OCI-M2 (cell line): ENCODE data around the gene HBM.
"Not testable (repeated sequence)": the region's sequence is repeated elsewhere in the genome, so short reads cannot be mapped to it uniquely, and the experiment has no call there.

Experiments
- DNase-seq: peaks from one replicate; lab custom pipeline; 2025; ENCODE audit not compliant: unreplicated experiment; lab: John Stamatoyannopoulos, UW

Gene HBM

DNA sequence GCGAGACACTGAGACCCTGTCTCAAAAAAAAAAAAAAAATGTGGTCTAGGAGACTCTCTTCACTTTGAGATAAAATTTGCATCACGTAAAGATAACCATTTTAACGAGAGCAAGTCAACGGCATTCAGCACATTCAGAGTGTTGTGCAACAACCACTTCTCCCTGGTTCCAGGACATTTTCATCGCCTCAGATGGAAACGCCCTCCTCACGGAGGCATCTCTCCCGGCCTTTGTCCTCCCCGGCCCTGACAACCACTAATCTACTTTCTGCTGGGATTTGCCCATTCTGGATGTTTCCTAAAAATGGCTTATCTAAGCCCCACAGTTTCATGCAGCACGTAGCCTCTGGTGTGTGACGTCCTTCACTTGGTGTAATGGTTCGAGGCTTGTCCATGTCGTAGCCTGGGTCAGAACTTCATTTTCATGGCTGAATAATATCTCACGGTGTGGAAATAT is 21.0 kb upstream of the HBM start:
- DNase-seq = no peak

DNA sequence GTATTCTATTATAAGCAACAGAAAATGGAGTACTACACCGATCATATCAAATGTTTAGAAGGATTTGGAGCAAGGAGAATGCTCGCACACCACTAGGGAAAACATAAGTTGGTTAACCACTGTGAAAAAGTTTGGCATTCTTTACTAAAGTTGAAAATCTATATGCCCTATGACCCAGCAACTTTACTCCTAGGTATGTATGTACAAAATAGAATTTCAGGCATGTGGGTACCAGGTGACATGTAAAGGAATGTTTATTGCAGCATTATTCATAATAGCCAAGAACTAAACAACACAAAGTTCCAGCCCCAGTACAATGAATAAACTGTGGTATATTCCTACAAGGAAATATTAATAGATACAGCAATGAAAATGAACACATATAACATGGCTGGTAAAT is 19.1 kb upstream of the HBM start:
- DNase-seq = no peak

DNA sequence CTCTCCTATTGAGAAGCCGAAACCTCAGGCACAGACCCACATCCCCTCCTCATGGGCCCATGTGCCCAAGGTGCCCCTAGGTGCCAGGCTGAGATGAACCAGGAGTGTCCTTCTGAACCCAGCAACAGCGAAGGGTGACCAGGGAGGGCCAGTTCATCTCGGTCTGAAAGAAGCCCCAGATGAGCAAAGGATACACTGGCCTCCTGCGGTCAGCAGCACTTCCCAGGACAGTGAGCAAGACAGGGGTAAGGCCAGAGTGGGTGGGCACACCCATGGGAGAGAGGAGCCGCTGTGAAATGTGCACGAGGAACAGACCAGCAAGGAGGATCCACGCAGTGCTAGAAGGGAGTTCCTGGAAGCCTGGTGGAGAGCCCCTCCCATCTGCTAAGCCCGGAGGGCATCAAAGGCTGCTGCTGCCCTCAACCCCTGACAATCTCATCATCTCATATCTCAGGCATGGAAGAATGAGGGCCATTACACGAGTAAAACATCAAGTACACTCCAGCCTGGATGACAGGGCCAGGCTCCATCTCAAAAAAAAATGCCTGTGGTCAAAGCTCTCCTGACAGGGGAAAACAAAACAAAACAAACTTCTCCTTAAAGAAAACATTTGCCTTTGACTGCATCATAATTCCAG is 16.6 kb upstream of the HBM start:
- DNase-seq = no peak

DNA sequence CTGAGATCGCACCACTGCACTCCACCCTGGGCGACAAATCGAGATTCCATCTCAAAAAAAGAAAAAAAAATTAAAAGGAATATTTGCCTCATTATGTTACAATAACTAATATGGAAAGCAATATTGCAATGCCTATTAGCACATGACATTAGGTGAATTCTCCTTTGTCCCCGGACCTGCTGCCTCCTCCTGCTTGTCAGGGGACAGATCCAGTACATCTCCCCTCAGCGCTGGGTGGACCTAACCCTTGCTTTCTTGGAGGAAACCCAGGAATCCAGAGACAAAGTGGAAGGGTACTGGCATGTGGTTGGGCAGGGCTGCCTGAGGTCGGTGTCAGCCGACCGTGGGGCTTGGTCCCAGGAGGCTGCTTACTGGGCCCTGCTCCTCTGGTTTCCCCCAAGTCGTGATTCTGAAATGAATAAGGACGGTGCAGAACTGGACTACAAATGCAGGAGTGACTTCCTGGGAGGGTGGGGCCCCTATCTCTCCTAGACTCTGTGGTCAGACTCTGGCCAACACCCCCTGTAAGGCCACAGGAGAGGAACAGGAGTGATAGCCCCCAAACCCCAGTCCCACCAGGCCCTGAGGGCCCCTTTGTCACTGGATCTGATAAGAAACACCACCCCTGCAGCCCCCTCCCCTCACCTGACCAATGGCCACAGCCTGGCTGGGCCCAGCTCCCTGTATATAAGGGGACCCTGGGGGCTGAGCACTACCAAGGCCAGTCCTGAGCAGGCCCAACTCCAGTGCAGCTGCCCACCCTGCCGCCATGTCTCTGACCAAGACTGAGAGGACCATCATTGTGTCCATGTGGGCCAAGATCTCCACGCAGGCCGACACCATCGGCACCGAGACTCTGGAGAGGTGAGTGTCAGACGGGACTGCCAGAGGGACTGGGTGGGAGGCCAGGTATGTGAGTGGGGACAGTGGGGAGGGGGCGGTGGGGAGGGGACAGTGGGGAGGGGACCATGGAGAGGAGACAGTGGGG is 13.3 kb upstream of the HBM start, which contains the start of gene HBZ:
Gene HBZ, plus strand, starts transcription at position 504 of the 988 bp plus-strand sequence. Its CDS starts 266 bp downstream, at position 770.
- no peak for DNase-seq

DNA sequence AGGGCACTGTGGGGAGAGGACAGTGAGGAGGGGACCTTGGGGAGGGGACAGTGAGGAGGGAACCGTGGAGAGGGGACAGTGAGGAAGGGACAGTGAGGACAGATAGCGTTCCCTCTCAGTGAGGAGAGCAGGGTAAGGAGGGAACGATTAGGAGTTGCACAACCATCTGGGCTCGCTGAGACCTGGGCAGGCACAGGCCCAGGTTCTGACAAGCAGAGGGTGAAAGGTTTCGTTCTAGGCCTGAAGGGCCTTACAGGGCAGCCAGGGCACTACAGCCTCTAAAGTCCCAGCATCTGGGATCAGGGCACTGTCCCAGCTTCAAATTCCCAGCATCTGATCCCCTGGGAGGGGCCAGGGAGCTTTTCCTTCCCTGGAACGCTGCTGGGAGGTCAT is 12.7 kb upstream of the HBM start:
- not testable (repeated sequence) for DNase-seq

DNA sequence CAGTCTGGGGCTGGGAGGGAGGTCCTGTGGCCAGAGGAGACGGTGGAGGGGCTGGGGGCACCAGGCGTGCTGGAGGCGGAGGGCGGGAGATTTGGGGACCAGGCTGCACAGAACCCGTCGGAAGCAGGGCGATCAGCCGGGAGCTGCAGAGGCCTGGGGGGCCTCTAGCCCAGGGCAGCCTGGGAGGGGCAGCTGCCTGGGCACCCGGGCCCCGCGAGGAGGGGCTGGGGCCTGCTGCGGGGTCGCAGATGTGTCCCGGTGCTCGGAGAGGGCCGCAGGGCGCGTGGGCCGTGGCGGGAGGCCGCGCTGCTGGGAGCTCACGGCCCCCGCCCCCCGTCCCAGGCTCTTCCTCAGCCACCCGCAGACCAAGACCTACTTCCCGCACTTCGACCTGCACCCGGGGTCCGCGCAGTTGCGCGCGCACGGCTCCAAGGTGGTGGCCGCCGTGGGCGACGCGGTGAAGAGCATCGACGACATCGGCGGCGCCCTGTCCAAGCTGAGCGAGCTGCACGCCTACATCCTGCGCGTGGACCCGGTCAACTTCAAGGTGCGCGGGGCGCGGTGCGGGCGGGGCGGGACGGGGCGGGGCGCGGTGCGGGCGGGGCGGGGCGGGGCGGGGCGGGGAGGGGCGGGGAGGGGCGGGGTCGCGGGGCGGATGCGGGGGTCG is 12.1 kb upstream of the HBM start:
- not testable (repeated sequence) for DNase-seq

DNA sequence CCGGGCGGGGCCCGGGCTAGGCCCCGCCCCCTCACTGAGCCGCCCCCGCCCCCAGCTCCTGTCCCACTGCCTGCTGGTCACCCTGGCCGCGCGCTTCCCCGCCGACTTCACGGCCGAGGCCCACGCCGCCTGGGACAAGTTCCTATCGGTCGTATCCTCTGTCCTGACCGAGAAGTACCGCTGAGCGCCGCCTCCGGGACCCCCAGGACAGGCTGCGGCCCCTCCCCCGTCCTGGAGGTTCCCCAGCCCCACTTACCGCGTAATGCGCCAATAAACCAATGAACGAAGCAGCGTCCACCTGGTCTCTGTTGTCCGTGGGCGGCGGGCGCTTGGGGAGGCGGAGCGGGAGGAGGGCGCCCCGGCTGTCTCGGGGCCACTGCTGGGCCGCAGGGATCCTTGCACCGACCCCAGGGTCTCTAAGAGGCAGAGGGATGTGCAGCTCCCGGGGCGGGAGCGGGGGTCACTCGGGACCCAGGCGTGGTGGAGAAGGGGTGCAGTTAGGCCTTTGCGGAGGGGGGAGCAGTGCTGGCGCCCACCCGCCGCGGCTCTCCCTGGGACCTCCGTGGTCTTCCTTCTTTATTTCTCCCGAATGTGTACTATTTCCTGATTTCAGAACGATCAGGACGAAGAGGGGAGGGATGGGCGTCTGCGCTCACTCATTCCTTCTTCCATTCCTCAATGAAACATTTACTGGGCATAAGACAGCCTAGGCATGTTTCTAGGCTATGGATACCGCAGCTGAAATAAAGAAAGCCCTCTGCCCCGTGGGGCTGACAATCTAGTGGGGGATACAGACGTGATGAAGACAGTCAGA is 11.4 kb upstream of the HBM start:
- DNase-seq = no peak

DNA sequence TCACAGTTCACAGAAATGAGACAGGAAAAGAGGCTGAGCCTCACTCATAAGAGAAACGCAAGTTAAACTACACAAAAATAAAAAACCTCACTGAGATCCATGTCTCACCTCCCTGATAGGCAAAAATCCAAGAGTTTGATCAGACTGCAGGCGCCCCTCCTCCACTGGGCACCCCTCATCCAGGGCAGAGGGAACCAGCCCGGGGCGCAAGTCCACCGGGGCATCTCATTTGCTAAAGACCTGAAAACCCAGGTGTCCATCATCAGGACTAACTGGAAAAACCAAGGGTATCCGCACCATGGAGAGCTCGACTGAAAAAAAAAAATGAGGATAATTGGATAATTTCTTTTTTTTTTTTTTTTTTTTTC is 10.8 kb upstream of the HBM start:
- no peak for DNase-seq

DNA sequence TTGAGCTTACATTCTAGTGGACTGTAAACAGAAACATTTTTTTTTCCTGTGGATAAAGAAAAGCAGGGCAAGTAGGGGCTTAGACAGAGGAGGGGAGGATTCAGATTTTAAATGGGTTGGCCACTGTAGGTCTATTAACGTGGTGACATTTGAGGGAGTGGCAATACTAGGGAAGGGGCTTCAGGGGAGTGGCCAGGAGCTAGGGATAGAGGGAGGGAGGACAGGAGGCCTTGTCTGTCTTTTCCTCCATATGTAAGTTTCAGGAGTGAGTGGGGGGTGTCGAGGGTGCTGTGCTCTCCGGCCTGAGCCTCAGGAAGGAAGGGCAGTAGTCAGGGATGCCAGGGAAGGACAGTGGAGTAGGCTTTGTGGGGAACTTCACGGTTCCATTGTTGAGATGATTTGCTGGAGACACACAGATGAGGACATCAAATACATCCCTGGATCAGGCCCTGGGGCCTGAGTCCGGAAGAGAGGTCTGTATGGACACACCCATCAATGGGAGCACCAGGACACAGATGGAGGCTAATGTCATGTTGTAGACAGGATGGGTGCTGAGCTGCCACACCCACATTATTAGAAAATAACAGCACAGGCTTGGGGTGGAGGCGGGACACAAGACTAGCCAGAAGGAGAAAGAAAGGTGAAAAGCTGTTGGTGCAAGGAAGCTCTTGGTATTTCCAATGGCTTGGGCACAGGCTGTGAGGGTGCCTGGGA is 6.5 kb upstream of the HBM start:
- no peak for DNase-seq

DNA sequence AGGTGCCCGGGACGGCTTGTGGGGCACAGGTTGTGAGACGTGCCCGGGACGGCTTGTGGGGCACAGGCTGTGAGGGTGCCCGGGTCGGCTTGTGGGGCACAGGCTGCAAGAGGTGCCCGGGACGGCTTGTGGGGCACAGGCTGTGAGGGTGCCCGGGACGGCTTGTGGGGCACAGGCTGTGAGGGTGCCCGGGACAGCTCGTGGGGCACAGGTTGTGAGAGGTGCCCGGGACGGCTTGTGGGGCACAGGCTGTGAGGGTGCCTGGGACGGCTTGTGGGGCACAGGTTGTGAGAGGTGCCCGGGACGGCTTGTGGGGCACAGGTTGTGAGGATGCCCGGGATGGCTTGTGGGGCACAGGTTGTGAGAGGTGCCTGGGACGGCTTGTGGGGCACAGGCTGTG is 5.5 kb upstream of the HBM start:
- not testable (repeated sequence) for DNase-seq

DNA sequence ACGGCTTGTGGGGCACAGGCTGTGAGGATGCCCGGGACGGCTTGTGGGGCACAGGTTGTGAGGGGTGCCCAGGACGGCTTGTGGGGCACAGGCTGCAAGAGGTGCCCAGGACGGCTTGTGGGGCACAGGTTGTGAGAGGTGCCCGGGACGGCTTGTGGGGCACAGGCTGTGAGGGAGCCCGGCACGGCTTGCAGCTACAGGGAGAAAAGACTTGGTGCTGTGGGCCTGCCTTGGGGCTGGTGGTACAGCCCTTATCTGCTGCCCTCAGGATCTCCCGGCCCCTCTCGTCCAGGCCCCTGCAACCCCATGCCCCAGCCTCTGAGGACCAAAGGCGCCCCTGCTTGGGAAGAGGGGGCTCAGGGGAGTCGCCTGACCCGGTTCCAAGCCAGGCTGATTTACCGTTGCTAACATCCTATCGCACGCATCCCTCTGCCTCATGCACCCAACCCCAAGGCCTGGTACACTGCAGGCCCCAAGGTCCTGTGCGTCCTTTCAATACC is 5.0 kb upstream of the HBM start:
- no peak for DNase-seq

DNA sequence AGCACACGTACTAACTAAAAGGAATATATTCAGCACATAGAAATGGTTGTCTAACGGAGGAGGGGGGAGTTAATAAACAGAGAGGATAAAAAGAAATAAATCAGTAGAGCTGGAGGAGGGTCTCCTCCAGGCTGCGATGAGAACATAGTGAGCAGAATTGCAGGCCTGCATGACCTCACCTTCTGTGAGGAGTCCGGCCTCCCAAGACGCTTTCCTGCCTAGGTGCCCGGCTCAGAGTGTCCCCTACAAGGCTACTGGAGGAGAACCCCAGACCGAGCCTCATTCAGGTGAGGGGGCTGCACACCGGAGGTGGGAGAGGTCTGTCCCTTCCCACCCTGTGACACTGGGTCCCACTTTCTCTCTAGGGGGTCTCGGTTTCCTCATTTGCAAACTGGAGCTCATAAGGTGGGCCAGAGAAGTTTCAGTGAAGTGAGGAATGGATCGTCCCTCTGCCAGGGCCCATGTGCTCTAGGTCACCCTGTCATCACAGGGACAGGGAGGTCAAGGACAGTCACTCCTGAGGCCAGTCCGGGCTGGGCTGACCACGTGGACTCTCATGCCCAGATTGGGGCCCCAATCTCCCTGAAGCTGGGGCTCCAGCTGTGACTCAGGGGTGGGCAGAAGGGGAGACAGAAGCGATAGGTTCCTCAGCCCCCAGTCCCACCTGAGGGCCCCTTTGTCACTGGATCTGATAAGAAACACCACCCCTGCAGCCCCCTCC is 3.3 kb upstream of the HBM start:
- no peak for DNase-seq

DNA sequence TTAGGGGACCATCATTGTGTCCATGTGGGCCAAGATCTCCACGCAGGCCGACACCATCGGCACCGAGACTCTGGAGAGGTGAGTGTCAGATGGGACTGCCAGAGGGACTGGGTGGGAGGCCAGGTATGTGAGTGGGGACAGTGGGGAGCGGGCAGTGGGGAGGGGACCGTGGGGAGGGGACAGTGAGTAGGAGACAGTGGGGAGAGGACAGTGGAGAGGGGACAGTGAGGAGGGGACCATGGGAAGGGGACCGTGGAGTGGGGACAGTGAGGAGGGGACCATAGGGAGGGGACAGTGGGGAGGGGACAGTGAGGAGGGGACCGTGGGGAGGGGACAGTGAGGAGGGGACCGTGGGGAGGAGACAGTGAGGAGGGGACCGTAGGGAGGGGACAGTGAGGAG is 2.6 kb upstream of the HBM start:
- not testable (repeated sequence) for DNase-seq

DNA sequence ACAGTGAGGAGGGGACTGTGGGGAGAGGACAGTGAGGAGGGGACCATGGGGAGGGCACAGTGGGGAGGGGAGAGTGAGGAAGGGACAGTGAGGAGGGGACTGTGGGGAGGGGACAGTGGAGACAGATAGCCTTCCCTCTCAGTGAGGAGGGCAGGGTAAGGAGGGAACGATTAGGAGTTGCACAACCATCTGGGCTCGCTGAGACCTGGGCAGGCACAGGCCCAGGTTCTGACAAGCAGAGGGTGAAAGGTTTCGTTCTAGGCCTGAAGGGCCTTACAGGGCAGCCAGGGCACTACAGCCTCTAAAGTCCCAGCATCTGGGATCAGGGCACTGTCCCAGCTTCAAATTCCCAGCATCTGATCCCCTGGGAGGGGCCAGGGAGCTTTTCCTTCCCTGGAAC is 2.1 kb upstream of the HBM start:
- DNase-seq = not testable (repeated sequence)

DNA sequence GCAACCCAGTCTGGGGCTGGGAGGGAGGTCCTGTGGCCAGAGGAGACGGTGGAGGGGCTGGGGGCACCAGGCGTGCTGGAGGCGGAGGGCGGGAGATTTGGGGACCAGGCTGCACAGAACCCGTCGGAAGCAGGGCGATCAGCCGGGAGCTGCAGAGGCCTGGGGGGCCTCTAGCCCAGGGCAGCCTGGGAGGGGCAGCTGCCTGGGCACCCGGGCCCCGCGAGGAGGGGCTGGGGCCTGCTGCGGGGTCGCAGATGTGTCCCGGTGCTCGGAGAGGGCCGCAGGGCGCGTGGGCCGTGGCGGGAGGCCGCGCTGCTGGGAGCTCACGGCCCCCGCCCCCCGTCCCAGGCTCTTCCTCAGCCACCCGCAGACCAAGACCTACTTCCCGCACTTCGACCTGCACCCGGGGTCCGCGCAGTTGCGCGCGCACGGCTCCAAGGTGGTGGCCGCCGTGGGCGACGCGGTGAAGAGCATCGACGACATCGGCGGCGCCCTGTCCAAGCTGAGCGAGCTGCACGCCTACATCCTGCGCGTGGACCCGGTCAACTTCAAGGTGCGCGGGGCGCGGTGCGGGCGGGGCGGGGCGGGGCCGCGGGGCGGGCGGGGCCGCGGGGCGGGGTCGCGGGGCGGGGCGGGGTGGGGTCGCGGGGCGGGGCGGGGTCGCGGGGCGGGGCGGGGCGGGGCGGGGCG is 1.5 kb upstream of the HBM start:
- DNase-seq = not testable (repeated sequence)

DNA sequence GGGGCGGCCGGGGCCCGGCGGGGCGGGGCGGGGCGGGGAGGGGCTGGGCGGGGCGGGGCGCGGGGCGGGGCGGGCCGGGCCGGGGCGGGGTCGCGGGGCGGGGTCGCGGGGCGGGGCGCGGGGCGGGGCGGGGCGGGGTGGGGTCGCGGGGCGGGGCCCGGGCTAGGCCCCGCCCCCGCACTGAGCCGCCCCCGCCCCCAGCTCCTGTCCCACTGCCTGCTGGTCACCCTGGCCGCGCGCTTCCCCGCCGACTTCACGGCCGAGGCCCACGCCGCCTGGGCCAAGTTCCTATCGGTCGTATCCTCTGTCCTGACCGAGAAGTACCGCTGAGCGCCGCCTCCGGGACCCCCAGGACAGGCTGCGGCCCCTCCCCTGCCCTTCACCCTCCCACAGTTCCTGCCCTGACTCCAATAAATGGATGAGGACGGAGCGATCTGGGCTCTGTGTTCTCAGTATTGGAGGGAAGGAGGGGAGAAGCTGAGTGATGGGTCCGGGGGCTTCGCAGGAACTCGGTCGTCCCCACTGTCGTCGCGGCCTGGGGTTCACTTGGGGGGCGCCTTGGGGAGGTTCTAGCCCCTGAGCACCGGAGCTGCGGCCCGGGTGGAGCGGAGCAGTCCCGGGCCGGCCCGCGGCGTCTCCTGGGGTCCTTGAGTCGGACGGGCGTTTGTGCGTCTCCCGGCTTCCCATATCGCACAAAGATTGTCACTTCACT is 795 bp upstream of the HBM start:
- no peak for DNase-seq

DNA sequence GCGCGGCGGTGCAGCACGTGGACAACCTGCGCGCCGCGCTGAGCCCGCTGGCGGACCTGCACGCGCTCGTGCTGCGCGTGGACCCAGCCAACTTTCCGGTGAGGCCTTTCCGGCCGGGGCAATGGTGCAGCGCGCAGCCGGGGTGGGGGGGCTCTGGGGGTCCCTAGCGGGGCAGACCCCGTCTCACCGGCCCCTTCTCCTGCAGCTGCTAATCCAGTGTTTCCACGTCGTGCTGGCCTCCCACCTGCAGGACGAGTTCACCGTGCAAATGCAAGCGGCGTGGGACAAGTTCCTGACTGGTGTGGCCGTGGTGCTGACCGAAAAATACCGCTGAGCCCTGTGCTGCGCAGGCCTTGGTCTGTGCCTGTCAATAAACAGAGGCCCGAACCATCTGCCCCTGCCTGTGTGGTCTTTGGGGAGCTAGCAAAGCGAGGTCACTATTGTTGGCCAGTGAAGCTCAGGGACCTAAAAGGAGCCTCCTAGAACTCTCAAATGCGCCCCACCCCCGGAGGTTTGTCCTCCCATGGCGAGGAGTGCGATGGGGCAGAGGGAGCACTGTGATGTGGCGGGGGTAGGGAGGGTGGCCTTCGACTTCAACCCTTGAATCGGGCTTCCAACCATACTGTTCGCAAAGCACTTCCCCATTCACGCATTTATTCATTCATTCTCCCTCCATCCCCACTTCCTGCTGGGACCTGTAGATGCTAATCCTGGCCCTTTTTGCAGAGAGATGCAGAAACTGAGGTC is 770 bp downstream of the HBM start:
- DNase-seq = no peak
